BJ (cell line): ENCODE measurements around the gene ARG2. TPM values are rescaled to one million over a fixed set of nuclear protein-coding genes. Genes with fewer than 3 reads are reported as not detected.

ENCODE experiments used
- CTCF ChIA-PET: fragments of 350-600 bp; formaldehyde crosslinking; extraction: SDS; loops from one replicate; lab custom pipeline; 2021; ENCODE audit warnings: antibody characterized with exemption, inconsistent platforms; lab: Yijun Ruan, JAX
- POLR2A ChIA-PET: fragments of 300-600 bp; sonication (Branson Sonifier 250); formaldehyde crosslinking; extraction: SDS; loops from one replicate; lab custom pipeline; 2021; ENCODE audit warnings: antibody characterized with exemption; lab: Charles Lee
- DNase-seq: peaks from one replicate; pipeline ENCODE4 v3.0.0-alpha.2; 2011; ENCODE audit warnings: low read depth
- H3K27me3 ChIP-seq: 2 replicates; pipeline ENCODE4 v1.6.0; 2011; ENCODE audit warnings: low read length; ENCODE audit not compliant: control insufficient read depth, insufficient read depth
- H3K36me3 ChIP-seq: 2 replicates; pipeline ENCODE4 v1.5.1; 2011; ENCODE audit warnings: low read length; ENCODE audit not compliant: control insufficient read depth, insufficient read depth
- H3K4me3 ChIP-seq: 2 replicates; pipeline ENCODE4 v1.5.1; 2011; ENCODE audit warnings: low read depth, mild to moderate bottlenecking, control low read depth, low read length
- polyA plus RNA-seq: library from polyadenylated mRNA; depleted of rRNA; stranded (reverse); fragments of >200 nt; gene quantifications from 2 replicates; pipeline ENCODE4 v1.2.3, GENCODE V29; 2011
- TF ChIP-seq, protein P1 (sequence below): IDR thresholded peaks from 2 replicates; pipeline ENCODE4 v1.5.1; 2011; ENCODE audit warnings: low read depth, mild to moderate bottlenecking, control low read depth, inconsistent platforms, low read length, moderate library complexity; ENCODE audit not compliant: insufficient read depth

The ARG2 gene
- polyA plus RNA-seq, 1 experiment, result 7.7 TPM

DNA sequence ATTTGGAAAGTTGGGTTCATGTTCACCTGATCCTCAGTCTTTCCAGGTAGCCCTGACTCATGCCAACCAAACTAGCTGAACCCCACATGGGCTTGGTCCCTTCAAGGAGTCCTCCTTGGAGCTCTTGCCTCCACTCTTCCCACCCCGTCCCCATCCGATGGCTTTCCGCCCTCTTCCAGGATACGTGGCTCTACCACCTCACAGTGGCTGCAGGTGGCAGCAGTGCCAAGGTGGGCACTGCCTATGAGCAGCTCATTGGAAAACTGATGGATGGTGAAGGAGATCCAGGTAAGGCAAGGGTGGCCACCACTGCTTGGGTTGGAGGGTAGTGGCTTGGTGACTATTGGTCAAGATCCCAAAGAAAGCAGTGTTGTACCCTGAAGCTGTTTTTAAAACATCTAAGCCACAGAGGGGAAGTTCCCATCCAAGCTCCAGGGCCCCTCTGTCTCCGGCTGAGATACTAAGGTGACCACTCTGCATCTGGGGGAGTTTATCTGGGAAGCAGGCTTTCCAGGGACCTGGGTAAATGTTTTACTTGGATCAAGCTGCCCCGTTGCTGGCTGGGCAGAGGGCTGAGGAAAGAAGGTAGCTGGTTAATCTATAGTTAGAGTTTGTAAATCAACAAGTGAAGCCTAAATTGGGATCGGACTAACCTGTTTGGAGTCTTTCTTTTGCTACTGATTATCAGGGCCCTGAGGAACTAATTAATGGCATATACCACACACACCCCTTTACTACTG is 43.3 kb upstream of the ARG2 start:
- TF ChIP-seq, protein P1, sequence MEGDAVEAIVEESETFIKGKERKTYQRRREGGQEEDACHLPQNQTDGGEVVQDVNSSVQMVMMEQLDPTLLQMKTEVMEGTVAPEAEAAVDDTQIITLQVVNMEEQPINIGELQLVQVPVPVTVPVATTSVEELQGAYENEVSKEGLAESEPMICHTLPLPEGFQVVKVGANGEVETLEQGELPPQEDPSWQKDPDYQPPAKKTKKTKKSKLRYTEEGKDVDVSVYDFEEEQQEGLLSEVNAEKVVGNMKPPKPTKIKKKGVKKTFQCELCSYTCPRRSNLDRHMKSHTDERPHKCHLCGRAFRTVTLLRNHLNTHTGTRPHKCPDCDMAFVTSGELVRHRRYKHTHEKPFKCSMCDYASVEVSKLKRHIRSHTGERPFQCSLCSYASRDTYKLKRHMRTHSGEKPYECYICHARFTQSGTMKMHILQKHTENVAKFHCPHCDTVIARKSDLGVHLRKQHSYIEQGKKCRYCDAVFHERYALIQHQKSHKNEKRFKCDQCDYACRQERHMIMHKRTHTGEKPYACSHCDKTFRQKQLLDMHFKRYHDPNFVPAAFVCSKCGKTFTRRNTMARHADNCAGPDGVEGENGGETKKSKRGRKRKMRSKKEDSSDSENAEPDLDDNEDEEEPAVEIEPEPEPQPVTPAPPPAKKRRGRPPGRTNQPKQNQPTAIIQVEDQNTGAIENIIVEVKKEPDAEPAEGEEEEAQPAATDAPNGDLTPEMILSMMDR, result no peak
- Histone ChIP-seq H3K4me3 (no peak overlapping the region), H3K27me3 (no peaks in the 10 kb centered on the region; the same call in 1 of the 2 replicates), H3K36me3 (no peaks in the 10 kb centered on the region)
- no peak for DNase-seq
- POLR2A ChIA-PET, result no interaction called here
- CTCF ChIA-PET, result interaction anchor here (1.0 to 1.7 kb wide), 3 partner anchors 8 to 150 kb away, joined by 3 to 20 read pairs (median 7); no protein-coding TSS in a partner anchor

DNA sequence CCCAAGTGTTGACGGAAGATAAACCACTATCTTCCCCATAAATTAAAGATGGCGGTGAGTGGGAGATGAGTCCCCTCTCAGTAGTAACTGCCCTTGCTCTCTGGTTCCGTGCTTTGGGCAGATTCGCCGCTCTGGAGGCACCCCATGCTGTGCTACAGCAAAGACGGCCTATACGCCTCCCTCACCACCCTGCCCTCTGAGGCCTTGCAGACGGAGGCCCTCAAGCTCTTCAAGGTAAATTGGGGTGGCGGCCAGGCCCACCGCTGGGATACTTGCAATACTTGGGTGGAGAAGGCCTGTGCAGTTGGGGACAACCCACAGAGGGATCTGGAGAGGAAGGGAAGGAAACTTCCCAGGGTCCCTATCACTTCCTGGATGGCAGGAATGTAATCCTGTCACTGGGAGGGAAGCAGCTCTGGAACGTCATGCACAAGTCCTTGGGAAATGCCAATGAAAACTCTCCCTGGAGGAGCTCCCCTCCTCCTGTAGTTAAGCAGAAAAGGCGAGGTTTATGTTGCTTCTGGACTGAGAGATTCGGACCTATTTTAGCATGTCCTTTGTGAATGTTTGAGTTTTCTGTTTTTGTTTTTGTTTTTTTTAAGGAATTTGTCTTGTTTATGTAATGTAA is 42.4 kb upstream of the ARG2 start:
- TF ChIP-seq, protein P1, result no peak

DNA sequence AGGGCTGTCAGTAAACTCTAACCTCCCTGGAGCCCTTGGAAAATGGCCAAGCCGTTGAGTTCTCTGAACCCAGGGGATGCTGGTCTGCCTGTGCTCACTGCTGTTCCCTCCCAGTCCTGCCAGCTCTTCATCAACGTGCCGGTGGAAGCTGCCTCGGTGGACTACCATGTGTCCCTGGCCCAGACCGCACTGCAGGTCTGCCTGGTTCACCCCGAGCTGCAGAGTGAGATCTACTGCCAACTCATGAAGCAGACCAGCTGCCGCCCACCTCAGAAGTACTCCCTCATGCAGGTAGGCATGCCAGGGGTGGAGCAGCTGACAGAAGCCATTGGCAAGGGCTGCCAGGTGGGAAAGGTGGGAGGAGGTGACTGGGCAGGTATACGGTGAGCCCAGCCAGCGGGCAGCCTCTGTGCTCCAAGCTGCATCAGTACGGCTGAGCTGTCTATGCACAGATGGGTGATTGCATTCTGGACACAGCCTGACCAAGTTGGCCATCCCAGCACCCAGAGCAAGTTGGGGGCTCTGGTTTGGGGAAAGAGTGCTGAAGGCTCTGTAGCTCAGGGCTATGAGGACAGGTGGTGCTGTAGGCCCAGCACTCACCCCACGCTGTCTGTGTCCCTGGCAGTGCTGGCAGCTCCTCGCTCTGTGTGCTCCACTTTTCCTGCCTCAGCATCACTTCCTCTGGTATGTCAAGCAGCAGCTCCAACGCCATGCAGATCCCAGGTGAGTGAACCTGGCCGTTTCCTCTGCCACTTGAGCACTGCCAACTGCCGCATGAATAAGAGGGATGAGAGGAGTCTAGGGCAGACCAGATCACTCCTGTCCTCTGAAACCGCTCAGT is 41.6 kb upstream of the ARG2 start:
- Histone ChIP-seq H3K4me3 (no peak overlapping the region), H3K27me3 (no peaks in the 10 kb centered on the region; the same call in 1 of the 2 replicates), H3K36me3 (no peaks in the 10 kb centered on the region)
- ChIA-PET POLR2A (no interaction called here), CTCF (interaction anchor here (0.7 to 13.8 kb wide), 5 partner anchors 9 to 149 kb away, joined by 3 to 189 read pairs (median 5); partner anchors contain the start of gene RDH12)
- no peak for DNase-seq
- TF ChIP-seq, protein P1, result no peak

More for the DNA sequence above, 42.4 kb upstream of the ARG2 start:
- ChIA-PET POLR2A (no interaction called here), CTCF (interaction anchor here (1.3 to 13.8 kb wide), 4 partner anchors 10 to 150 kb away, joined by 5 to 189 read pairs (median 50); partner anchors contain the start of gene RDH12)
- no peak overlapping the region for H3K4me3 ChIP-seq
- DNase-seq, result no peak
- H3K27me3 ChIP-seq, result no peaks in the 10 kb centered on the region; the same call in 1 of the 2 replicates
- H3K36me3 ChIP-seq, result no peaks in the 10 kb centered on the region

DNA sequence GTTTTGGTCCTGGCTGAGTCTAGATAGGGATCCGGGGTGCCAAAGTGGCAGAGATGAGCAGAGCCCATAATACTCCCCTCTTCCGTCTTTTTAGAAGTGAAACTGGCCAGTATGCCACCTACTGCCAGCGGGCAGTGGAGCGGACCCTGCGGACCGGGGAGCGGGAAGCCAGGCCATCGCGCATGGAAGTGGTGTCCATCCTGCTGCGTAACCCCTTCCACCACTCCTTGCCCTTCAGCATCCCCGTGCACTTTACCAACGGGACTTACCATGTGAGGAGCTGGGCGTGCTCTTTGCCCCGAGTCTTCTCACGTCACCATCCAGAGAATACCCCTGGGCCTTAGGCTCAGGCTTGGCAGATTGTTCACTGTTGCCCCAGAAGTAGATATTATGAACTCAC is 40.7 kb upstream of the ARG2 start:
- no peak for DNase-seq
- ChIA-PET CTCF (interaction anchor here (1.2 to 13.8 kb wide), 6 partner anchors 8 to 150 kb away, joined by 3 to 189 read pairs (median 45); partner anchors contain the start of gene RDH12), POLR2A (no interaction called here)
- no peaks in the 10 kb centered on the region; the same call in 1 of the 2 replicates for H3K27me3 ChIP-seq
- TF ChIP-seq, protein P1, result no peak
- no peaks in the 10 kb centered on the region for H3K36me3 ChIP-seq
- no peak overlapping the region for H3K4me3 ChIP-seq
